GM18907 (cell line): ENCODE results near the gene TRIP13.

Experiments used
- ATAC-seq: cut with Tn5 transposase; IDR thresholded peaks from one replicate; pipeline ENCODE4 v1.9.1; 2021; ENCODE audit warnings: mild to moderate bottlenecking, moderate library complexity; ENCODE audit not compliant: unreplicated experiment

The TRIP13 gene

DNA sequence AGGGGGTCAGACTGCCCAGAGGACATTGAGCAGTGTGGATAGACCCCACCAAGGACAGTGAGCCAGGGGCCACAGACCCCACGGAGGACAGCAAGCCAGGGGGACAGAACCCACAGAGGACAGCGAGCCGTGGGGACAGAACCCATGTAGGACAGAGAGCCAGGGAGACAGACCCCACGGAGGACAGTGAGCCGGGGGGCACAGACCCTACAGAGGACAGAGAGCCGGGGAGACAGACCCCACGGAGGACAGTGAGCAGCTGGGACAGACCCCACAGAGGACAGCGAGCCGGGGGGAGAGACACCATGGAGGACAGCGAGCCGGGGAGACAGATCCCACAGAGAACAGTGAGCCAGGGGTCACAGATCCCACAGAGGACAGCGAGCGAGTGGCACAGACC, 38.5 kb upstream of the TRIP13 start:
- ATAC-seq: no peak

- no peak for ATAC-seq
These were observed 37.5 kb upstream of the TRIP13 start for GRCh38 chr5:854966-855743.

GRCh38 chr5:855771-856530, 36.7 kb upstream of the TRIP13 start:
- no peak for ATAC-seq

DNA sequence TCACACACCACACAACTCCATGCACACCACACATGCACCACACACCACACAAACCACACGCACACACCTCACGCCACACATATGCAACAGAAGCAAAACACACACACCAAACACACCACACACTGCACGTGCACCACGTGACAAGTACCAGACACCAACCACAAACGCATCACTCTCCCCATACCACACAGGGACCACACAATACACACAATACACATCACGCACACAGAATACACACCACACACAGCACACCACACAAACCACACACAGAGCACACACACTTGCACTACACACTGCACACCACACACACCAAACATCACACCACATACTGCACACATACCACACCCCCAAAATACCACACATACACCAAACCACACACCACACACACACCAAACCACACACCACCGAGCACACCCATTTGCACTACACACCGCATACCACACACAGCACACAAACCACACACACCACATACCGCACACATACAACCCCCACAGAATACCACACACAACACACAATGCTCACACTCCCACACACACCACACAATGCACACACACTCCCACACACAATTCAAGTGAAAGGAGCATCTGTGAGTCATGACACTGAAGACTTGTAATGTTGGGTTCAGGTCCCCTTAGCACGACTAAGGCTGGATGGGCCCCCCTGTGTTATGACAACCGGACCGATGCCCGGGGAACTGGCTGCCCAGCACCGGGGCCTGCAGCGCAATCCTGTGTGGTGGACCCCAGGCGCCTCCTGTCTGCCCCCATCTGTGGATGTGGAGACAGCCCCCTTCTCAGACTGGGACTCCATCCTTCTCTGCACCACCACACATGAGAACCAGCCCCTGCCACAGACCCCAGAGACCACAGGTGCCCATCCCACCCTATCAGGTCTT, 35.9 kb upstream of the TRIP13 start:
- no peak for ATAC-seq

DNA sequence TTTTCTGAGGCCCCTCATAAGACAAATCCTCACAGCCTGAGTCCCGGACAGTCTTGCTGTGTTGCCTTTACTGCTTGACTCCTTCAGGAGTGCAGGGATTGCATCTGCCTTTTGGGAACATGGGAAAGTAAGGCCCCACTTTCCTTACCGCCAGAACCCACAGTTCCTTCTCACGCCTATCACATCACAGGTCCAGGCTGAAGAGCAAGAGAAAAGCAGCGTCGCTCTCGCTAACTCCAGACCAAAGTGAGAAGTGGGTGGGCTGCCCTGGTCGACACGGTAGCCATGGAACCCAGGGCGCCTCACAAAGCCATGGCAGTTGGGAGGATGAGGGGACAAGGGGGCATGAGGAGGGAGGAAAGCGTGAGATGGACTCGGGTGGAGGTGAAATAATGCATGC, 34.0 kb upstream of the TRIP13 start:
- no peak for ATAC-seq

GRCh38 chr5:859391-859790, 33.3 kb upstream of the TRIP13 start:
- ATAC-seq: no peak

GRCh38 chr5:859798-860296, 32.8 kb upstream of the TRIP13 start:
- ATAC-seq: no peak

DNA sequence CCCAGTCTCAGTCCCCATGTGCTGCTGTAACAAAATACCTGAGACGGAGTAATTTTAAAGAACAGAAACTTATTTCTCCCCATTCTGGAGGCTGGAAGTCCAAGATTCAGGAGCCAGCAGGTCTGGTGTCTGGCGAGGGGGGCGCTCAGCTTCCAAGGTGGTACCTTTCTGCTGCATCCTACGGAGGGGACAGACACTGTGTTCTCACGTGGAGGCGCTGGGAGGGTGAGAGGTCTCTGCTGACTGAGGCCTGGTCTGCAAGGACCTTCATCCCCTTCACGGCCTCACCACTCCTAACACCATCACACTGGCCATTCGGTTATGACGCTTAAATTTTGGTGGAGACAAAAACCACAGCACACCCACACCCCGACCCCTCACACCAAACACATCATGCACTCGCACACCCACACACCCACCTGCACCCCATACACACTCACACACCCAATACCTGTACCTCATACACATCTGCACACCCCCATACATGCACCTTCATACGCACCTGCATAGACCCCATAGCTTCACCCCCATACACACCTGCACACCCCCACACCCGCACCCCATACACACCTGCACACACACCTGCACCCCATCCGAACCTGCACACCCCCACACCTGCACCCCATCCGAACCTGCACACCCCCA, 32.1 kb upstream of the TRIP13 start:
- no peak for ATAC-seq

GRCh38 chr5:861442-862366, 31.0 kb upstream of the TRIP13 start:
- ATAC-seq: no peak

- no peak for ATAC-seq
These were observed 30.1 kb upstream of the TRIP13 start for GRCh38 chr5:862367-863243.

GRCh38 chr5:863244-863805, 29.4 kb upstream of the TRIP13 start:
- ATAC-seq: no peak

DNA sequence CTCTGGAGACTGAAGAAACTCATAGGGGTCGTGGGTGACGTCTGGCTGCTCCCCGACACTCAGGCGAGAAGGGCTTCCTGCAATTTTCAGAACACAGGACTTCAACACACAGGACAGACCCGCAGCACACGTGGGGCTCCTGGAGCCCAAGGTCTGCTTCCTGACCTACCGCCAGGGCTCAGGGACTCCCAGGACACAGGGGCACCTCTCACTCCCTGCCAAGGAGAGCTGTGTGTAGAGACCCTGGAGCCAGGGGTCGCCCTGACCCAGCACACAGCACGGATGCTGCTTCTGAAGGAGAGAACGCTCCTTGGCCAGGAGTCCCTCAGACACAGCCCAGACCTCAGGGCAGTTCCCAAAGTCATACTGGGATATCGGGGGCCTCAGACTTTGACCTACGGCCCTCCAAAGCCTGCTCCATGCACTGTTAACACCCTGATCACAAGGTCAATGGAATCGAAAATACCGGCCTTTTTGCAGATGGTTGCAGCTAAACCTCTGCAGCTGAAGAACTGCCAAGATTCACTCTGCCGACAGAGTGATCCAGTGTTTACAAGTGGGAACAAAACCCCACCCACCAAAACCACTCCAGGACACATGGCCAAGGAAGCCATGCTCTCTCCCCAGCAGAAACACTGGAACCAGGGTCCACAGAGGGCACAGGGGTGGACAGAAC, 28.1 kb upstream of the TRIP13 start:
- ATAC-seq: no peak

GRCh38 chr5:865168-865521, 27.5 kb upstream of the TRIP13 start:
- ATAC-seq: no peak

GRCh38 chr5:865771-866170, 26.9 kb upstream of the TRIP13 start:
- no peak for ATAC-seq

DNA sequence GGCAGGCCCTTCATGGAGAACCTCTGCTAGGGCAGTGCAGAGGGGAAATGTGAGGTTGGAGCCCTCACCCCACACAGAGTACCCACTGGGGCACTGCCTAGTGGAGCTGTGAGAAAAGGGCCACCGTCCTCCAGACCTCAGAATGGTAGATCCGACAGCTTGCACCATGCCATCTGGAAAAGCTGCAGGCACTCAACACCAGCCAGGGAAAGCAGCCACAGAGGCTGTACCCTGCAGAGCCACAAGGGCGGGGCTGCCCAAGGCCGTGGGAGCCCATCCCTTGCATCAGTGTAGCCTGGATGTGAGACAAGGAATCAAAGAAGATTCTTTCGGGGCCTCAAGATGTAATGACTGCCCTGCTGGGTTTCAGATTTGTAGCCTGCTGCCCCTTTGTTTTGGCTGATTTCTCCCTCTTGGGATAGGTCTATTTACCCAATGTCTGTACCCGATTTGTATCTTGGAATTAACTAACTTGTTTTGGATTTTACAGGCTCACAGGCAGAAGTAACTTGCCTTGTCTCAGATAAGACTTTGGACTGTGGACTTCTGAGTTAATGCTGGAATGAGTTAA, 25.3 kb upstream of the TRIP13 start:
- ATAC-seq: no peak

DNA sequence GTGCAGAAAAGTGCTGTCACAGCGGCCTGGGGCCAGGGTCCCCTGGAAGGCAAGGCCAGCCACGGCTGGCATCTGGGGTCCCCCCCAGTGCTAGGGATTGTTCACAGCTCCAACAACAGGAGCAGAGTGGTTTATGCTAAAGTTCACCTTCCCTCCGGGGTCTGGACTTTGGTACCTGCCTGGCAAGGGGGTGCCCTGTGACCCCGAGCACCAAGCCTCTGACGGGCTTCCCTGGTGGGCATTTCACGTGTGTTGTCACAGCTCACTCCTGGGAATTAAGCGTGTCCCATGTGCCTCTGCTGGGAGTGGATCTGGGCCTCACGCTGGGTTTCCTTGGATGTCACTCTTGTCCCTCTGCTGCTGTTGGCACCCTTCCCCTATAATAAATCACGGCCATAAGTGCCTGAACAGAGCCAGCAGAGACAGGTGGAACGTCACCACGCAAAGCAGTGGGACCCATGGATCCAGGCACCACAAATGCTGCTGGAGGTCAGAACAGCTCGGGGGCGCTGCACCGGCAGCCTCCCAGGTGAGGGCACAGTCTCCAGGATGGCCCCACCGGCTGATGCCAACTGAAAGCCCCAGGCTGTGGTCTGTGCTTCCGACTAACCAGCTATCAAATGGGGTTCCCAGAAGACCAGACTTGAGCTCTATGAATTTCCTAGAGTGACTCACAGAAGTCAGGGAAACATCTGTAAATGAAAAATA, 24.1 kb upstream of the TRIP13 start:
- no peak for ATAC-seq

DNA sequence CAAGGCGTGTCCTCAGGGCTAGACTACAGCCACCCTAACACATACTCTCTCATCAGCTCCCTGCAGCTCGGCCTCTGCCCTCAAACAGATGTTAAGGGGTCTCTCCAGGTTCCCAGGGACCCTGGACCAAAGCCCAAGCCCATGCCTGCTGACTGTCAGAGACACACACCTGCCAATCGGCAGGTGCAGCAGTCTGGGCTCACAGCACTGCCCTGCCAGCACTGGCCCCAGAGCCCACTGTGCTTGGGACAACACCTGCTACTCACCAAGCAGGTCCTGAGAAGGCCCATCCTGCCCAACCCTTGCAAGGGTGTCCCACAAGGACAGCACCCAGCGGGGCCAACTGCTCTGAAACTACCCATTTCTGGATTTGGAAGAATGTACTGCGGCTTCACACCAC, 21.7 kb upstream of the TRIP13 start:
- ATAC-seq: no peak
